ENCODE data around the gene FXR2. TPM values are rescaled to one million over a fixed set of nuclear protein-coding genes. Genes with fewer than 3 reads are reported as not detected.

Gene FXR2
- total RNA-seq, 1 experiment from 2014 or later, result 49.7 TPM

GRCh38 chr17:7593296-7593695, 21.4 kb downstream of the FXR2 start:
- Histone ChIP-seq H3K36me3 (ENCODE audit: control insufficient read depth in 1 of 2, insufficient read depth in 2 of 2, low read length in 2 of 2) (peaks cover 50 to 55% of the 10 kb centered on the region in 2 experiments; a peak in 3 of 4 replicates), H2AFZ (ENCODE audit: low read depth, low read length, poor library complexity, severe bottlenecking) (no peak overlapping the region), H3K9ac (ENCODE audit: low read length) (no peak overlapping the region), H3K79me2 (ENCODE audit: insufficient read depth, low read length) (no peaks in the 10 kb centered on the region), H3K9me2 (ENCODE audit: insufficient read depth) (no peaks in the 10 kb centered on the region), H3K4me1 (ENCODE audit: control insufficient read depth in 1 of 2, insufficient read depth in 2 of 2, low read length in 2 of 2) (peaks cover 0 to 14% of the 10 kb centered on the region in 2 experiments; a peak in 2 of 4 replicates), H3K27ac (ENCODE audit: low read depth, low read length) (no peak overlapping the region), H3K4me2 (ENCODE audit: low read length) (no peak overlapping the region), H4K20me1 (ENCODE audit: insufficient read depth) (no peaks in the 10 kb centered on the region), H3K27me3 (ENCODE audit: insufficient read depth, low read length) (no peaks in the 10 kb centered on the region), H3K9me3 (ENCODE audit: control insufficient read depth in 1 of 2, insufficient read depth in 1 of 2, low read depth in 1 of 2, low read length in 2 of 2) (no peaks in the 10 kb centered on the region), H3K4me3 (replicated peaks in 1 of 2; ENCODE audit: low read depth in 1 of 2, low read length in 2 of 2) (no peak overlapping the region)
- POLR2A ChIA-PET, result no interaction called here
- intact Hi-C loops (cut with micrococcal nuclease), result no loop called here
- BruUV-seq (replicated peaks), result no TSS peak
- CTCF ChIA-PET, result no interaction called here
- RAD21 ChIA-PET (ENCODE audit: low non-redundant PET in 1 of 2, low total read pairs in 2 of 2, uncharacterized antibody in 2 of 2, unreplicated experiment in 2 of 2), result no interaction called here
- DNase-seq (ENCODE audit: low read depth, low spot score), result no peak
- no peak for ATAC-seq
- no peak for TF ChIP-seq TCF7L2 (IDR thresholded peaks at IDR 0.05; ENCODE audit: borderline replicate concordance, extremely low read depth, insufficient read depth, insufficient read length)
- no peak for TF ChIP-seq SRF (IDR thresholded peaks at IDR 0.05; ENCODE audit: low read depth)
- TF ChIP-seq, protein P1, sequence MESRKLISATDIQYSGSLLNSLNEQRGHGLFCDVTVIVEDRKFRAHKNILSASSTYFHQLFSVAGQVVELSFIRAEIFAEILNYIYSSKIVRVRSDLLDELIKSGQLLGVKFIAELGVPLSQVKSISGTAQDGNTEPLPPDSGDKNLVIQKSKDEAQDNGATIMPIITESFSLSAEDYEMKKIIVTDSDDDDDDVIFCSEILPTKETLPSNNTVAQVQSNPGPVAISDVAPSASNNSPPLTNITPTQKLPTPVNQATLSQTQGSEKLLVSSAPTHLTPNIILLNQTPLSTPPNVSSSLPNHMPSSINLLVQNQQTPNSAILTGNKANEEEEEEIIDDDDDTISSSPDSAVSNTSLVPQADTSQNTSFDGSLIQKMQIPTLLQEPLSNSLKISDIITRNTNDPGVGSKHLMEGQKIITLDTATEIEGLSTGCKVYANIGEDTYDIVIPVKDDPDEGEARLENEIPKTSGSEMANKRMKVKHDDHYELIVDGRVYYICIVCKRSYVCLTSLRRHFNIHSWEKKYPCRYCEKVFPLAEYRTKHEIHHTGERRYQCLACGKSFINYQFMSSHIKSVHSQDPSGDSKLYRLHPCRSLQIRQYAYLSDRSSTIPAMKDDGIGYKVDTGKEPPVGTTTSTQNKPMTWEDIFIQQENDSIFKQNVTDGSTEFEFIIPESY (IDR thresholded peaks at IDR 0.05; ENCODE audit: extremely low read depth, insufficient replicate concordance, low read length), result no peak
- TF ChIP-seq SIN3A (IDR thresholded peaks at IDR 0.05; ENCODE audit: low read depth), result no peak
- no peak for TF ChIP-seq RAD21 (IDR thresholded peaks at IDR 0.05; ENCODE audit: low read depth)
- no peak for TF ChIP-seq SP1 (IDR thresholded peaks at IDR 0.05; ENCODE audit: low read depth)
- TF ChIP-seq ATF3 (IDR thresholded peaks at IDR 0.05), result no peak
- TF ChIP-seq EZH2phosphoT487 (IDR thresholded peaks at IDR 0.05; ENCODE audit: borderline replicate concordance), result no peak
- no peak for TF ChIP-seq ELF1 (IDR thresholded peaks at IDR 0.05; ENCODE audit: borderline replicate concordance, low read depth)
- TF ChIP-seq, protein P2, sequence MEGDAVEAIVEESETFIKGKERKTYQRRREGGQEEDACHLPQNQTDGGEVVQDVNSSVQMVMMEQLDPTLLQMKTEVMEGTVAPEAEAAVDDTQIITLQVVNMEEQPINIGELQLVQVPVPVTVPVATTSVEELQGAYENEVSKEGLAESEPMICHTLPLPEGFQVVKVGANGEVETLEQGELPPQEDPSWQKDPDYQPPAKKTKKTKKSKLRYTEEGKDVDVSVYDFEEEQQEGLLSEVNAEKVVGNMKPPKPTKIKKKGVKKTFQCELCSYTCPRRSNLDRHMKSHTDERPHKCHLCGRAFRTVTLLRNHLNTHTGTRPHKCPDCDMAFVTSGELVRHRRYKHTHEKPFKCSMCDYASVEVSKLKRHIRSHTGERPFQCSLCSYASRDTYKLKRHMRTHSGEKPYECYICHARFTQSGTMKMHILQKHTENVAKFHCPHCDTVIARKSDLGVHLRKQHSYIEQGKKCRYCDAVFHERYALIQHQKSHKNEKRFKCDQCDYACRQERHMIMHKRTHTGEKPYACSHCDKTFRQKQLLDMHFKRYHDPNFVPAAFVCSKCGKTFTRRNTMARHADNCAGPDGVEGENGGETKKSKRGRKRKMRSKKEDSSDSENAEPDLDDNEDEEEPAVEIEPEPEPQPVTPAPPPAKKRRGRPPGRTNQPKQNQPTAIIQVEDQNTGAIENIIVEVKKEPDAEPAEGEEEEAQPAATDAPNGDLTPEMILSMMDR (IDR thresholded peaks at IDR 0.05 in 2 of 3, conservative IDR thresholded peaks at IDR 0.05 in 1 of 3; ENCODE audit: borderline replicate concordance in 1 of 3, insufficient read depth in 1 of 3, low read depth in 2 of 3, low read length in 2 of 3), result no peak
